SKM-1 treated with dmso at 0.1 percent for 144 hours (cell line): ENCODE results near the gene DGKG.

Source experiments
- DNase-seq: peaks from one replicate; lab custom pipeline; 2025; ENCODE audit not compliant: unreplicated experiment; lab: John Stamatoyannopoulos, UW

DGKG gene

DNA sequence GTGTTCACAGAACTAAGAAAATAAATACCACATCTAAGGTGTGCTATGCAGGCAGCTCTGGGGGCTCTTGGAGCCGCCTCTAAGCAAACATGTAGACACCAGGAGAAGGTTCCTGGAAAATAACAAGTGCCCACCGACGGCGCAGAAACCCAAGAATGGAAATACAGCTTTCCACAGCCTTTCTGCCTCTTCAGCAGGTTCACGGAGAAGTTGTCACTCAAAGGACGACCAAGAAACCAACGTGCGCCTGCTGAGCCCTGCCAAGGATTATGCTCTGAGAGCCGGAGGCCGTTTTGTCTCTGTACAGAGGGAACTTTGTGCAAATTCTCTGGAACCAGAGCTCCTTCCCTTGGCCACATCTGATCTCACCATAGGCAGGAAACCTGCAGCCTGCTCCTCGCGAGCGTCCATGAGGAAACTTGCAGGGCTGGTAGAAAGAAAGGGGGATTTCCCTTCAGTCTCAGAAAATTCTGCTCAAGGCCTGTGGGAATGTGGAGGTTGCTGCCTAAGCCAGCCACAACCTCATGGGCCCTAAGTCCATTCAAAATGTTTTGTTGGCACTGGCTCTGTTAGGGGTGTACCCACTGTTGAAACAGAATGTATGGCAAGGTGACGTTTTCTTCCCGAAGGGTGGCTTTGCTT lies 212.6 kb downstream of the DGKG start:
- no peak for DNase-seq

DNA sequence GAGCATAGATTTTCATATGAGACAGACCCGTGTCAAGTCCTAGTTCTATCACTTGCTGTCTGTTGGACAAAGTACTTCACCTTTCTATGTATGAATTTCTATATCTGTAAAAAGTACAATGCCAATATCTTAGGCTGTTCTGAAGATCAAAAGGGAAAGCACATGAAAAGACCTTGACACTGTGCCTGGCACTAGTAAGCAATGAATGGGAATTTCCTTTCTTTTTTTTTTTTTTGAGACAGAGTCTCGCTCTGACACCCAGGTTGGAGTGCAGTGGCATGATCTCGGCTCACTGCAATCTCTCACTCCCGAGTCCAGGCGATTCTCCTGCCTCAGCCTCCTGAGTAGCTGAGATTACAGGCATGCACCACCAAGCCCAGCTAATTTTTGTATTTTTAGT lies 217.8 kb downstream of the DGKG start:
- no peak for DNase-seq

- no peak for DNase-seq
Measured at GRCh38 chr3:186143250-186143649, 218.8 kb downstream of the DGKG start.

GRCh38 chr3:186142393-186142932 lies 219.6 kb downstream of the DGKG start:
- no peak for DNase-seq

DNA sequence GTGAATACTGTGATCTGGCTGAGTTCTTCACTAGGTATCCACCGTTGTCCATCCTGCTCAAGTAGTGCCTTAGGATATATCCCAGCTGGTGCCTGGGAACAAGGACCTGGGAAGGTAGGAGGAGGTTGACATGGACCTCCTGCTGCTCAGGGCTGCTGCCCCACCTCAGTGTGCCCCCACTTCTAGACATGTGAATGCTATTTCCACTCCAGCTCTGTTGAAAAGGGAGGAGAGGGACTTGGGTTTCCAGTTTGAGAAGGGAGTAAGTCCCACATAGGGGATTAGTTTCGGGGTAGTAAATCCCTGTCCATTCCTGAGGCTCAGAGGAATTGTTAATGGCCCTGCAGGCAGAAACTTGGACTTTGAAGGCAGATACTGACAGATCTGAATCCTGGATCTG lies 220.2 kb downstream of the DGKG start:
- no peak for DNase-seq

- DNase-seq, result no peak
Measured at GRCh38 chr3:186138272-186138981, 223.6 kb downstream of the DGKG start.

- no peak for DNase-seq
Measured at GRCh38 chr3:186137051-186137685, 224.9 kb downstream of the DGKG start.

- DNase-seq, result no peak
Measured at GRCh38 chr3:186133980-186134379, 228.1 kb downstream of the DGKG start.

- DNase-seq, result no peak
Measured at GRCh38 chr3:186132487-186132886, 229.5 kb downstream of the DGKG start.

DNA sequence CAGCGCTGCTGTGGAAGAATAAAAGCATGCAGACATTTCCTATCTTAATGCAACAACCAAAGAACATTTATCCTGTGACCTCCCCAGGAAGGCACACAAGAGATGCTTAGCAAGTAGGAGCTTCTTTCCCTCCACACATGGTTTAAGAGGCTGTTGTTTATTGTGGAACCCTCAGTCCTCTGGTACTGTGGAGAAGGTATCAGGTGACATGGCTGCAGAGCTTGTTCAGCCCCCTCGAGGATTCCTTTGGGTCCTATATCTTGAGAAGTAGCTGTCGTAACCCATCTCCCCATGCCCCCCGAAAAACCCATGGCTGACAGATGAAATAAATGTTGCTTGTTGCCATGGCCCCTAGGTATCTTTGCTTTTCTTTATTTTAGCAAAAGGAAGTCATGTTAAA lies 232.8 kb downstream of the DGKG start:
- no peak for DNase-seq

- DNase-seq, result no peak
Measured at GRCh38 chr3:186128158-186128557, 233.9 kb downstream of the DGKG start.

DNA sequence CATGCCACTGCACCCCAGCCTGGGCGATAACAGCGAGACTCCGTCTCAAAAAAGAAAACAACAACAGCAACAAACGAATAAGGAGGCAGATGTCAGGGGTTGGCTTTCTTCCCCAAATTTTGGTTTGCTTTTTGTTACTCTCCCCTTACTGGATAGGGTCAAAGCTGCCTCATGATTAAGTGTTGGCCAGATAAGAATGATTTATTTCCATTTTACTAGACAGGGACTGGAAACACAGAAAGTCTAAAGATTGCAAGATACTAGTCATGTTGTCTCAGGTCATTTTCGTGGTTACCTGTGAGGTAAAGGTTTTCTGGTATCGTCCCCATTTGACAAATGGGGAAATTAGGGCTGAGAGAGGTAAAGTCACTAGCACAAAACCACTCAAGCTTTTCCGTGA lies 234.6 kb downstream of the DGKG start:
- no peak for DNase-seq

- DNase-seq, result no peak
Measured at GRCh38 chr3:186125118-186125517, 236.9 kb downstream of the DGKG start.

DNA sequence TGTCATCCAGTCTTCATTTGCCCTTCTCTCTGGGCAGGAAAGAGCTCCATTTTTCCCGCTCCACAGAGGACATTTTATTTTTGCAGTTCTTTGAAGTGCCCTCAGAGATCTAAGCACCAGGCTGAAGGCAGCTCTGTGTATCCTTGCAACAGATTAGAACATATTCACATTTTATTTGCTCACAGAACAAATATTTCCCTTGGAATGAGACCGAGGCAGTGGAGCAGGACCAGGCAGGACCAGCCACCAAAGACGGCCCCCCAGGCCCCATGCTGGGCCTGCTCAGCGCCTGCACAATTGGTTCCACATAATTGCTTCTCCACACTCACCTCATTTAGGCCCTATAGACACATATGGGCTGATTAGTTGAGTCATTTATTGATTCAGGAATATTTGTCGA lies 237.4 kb downstream of the DGKG start:
- no peak for DNase-seq

DNA sequence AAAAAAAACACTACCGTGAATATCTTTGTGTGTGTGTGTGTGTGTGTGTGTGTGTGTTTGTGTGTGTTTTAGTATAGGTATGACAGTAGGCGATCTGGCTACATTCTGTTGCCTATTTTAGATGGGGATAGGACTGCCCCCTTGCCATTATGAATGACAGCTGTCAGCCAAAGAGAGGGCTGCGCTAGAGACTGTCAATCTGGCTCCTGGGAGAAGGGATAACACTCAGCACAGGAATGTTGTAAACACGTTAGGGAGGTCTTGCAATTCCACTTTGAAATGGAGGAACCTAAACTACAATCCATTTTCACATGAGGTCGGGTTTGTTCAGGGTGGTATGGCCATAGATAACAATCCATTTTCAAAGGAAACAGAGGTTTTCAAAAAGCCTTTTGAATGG lies 239.0 kb downstream of the DGKG start:
- DNase-seq, result no peak

DNA sequence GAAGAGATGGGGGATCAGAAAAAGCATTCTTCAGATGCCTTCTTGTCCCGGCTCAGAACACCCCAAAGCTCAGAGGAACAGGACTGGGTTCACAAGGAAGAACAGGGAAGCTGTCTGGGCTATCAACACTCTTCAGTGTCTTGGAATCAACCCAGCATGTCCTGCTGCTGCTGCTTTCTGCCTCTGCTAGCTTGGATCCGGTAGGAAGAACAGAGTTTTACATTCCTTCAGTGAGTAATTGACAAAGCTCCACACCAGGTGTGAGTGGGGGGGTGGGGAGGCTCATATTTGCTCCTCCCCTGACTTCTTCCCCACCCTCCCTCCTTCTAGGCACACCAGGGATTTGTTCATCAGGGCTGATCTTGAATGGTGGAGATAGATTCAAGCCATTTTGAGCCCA lies 240.1 kb downstream of the DGKG start:
- no peak for DNase-seq

GRCh38 chr3:186121278-186121677 lies 240.8 kb downstream of the DGKG start:
- DNase-seq, result no peak

GRCh38 chr3:186119499-186119898 lies 242.5 kb downstream of the DGKG start:
- no peak for DNase-seq

DNA sequence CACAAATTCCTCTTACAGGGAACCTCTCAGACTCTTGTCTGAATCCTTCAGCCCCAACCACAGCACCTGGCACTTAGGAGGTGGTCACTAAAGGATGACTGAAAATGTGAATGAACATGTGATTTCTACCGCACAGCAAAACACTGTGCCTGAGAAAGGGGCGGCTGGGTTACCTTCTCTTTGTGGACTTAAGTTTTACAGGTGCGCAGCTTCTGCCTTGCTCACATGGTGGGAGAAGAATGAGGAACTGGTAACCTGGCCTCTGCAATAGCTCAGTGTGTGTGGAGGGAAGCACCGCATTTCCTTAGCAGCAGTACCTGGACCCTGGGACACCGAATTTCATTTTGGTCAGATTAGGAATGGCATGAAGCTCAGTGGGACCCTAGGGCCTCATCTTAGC lies 243.3 kb downstream of the DGKG start:
- no peak for DNase-seq

DNA sequence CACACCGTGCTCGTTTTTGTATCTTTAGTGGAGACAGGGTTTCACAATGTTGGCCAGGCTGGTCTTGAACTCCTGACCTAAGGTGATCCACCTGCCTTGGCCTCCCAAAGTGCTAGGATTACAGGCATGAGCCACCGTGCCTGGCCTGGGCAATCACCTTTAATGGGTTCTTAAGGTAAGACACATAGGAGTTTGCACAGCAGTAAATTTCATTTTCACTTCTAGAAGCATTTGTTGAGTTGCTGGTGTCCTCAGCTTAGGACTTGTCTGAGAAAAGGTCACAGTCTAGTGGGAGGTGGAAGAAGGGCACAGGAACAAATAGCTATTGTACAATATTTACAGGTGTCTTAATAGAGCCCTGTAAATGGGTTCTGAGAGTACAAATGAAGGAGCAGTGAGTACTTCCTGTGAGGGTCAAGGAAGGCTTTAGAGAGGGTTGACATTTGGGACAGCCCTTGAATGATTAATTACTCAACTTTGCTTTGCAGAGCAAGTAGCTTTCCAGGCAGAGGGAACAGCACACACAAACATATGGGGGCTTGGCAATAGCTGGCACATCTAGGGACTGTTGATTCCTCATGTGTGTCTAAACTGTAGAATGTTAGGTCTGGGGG lies 244.4 kb downstream of the DGKG start:
- no peak for DNase-seq

GRCh38 chr3:186115239-186115996 lies 246.6 kb downstream of the DGKG start:
- peak; percentile 53 for DNase-seq
